Peyer's patch (tissue), 4 donors: ENCODE results near the gene SBF2.

Experiments used
- CTCF ChIP-seq, 6 experiments: fragments of 450-650 bp in 4 of 6; fragments of 200-600 bp in 2 of 6; sonication (generic) in 1 of 6; IDR thresholded peaks; one replicate each; pipeline ENCODE4 v1.5.1; 2017 to 2019; ENCODE audit warnings: antibody characterized with exemption in 6 of 6, mild to moderate bottlenecking in 3 of 6, moderate library complexity in 1 of 6
- POLR2A ChIP-seq, 2 donors: fragments of 450-650 bp; IDR thresholded peaks; one replicate each; pipeline ENCODE4 v1.5.1; 2017; ENCODE audit warnings: antibody characterized with exemption in 2 of 2, mild to moderate bottlenecking in 2 of 2, moderate library complexity in 2 of 2

DNA sequence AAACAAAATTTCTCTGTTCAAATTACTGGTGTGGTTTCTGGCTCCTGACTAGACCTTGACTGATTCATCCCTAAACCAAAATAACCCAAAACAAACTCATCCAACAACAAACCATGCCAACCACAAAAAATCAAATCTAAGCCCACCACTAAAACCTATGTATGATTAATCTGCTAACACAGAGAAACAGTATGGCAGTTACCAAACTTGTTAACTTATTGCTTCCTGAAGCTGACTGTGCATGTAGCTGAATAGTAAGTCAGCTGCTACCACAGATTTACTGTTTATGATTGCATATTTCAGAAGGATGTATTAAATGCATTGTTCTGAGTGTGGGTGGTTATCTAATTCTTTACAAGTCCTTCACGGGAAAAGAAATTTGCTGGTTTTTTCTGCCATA lies 399.0 kb downstream of the SBF2 start:
- TF ChIP-seq CTCF (IDR thresholded peaks at IDR 0.05) (no peak), POLR2A (IDR thresholded peaks at IDR 0.05) (no peak)
